Activated naive CD4-positive, alpha-beta T cell (primary cell): ENCODE measurements around the gene CDHR2.

Experiments
- DNase-seq, 4 experiments: peaks; one replicate each; lab custom pipeline; 2025; lab: John Stamatoyannopoulos, UW

The CDHR2 gene

GRCh38 chr5:176619569-176620332 lies 70.6 kb downstream of the CDHR2 start:
- DNase-seq: no peak

- DNase-seq: no peak
Measured at GRCh38 chr5:176620333-176620981, 71.3 kb downstream of the CDHR2 start.

GRCh38 chr5:176621661-176622079 lies 72.5 kb downstream of the CDHR2 start:
- no peak for DNase-seq

- no peak for DNase-seq
Measured at GRCh38 chr5:176624142-176624541, 75.0 kb downstream of the CDHR2 start.

- no peak for DNase-seq
Measured at GRCh38 chr5:176624938-176625337, 75.8 kb downstream of the CDHR2 start.

GRCh38 chr5:176625512-176625911 lies 76.4 kb downstream of the CDHR2 start:
- no peak for DNase-seq

GRCh38 chr5:176625966-176626875 lies 77.1 kb downstream of the CDHR2 start:
- DNase-seq: no peak

GRCh38 chr5:176626876-176627236 lies 77.7 kb downstream of the CDHR2 start:
- DNase-seq: no peak

GRCh38 chr5:176627582-176627981 lies 78.4 kb downstream of the CDHR2 start:
- no peak for DNase-seq

- no peak for DNase-seq
Measured at GRCh38 chr5:176628406-176629228, 79.5 kb downstream of the CDHR2 start.

GRCh38 chr5:176629317-176629852 lies 80.2 kb downstream of the CDHR2 start:
- no peak for DNase-seq

- DNase-seq: peak in 1 of 4 experiments; percentile 40
Measured at GRCh38 chr5:176629853-176630680, 80.9 kb downstream of the CDHR2 start, which contains the start of the genes EIF4E1B and SNCB. EIF4E1B (plus strand) TSS chr5:176630675; CDS start chr5:176642788, 12,113 bp downstream. SNCB (minus strand) TSS chr5:176630534; CDS start chr5:176629654, 880 bp downstream.

- DNase-seq: no peak
Measured at GRCh38 chr5:176630681-176631222, 81.6 kb downstream of the CDHR2 start.

GRCh38 chr5:176631383-176632200 lies 82.5 kb downstream of the CDHR2 start:
- DNase-seq: no peak

GRCh38 chr5:176632745-176633144 lies 83.6 kb downstream of the CDHR2 start:
- DNase-seq: no peak

GRCh38 chr5:176633598-176633997 lies 84.5 kb downstream of the CDHR2 start:
- no peak for DNase-seq

GRCh38 chr5:176636426-176636825 lies 87.3 kb downstream of the CDHR2 start:
- no peak for DNase-seq

GRCh38 chr5:176637556-176637955 lies 88.4 kb downstream of the CDHR2 start:
- DNase-seq: no peak

- DNase-seq: no peak
Measured at GRCh38 chr5:176638437-176638836, 89.3 kb downstream of the CDHR2 start.
